GM12878 (cell line): ENCODE results near the gene ECPAS.

Experiments used
- CHD2 ChIP-seq: IDR thresholded peaks from 2 replicates; pipeline ENCODE4 v1.6.1; 2011; ENCODE audit warnings: low read depth, low read length, improper control_type of control experiment, borderline replicate concordance
- EZH2 ChIP-seq: IDR thresholded peaks from 2 replicates; pipeline ENCODE4 v1.6.1; 2012; ENCODE audit warnings: low read depth, mild to moderate bottlenecking, control low read depth, inconsistent platforms, low read length, borderline replicate concordance; ENCODE audit not compliant: control insufficient read depth
- GATAD2B ChIP-seq: fragments of 450-650 bp; conservative IDR thresholded peaks from 2 replicates; pipeline ENCODE4 v1.6.1; 2017; ENCODE audit warnings: low read depth, mild to moderate bottlenecking, moderate library complexity
- MXI1 ChIP-seq: fragments of 150-350 bp; IDR thresholded peaks from 2 replicates; pipeline ENCODE4 v1.6.1; 2011; ENCODE audit warnings: low read depth, mild to moderate bottlenecking, inconsistent platforms, low read length, improper control_type of control experiment
- RB1 ChIP-seq: fragments of 450-650 bp; formaldehyde crosslinking; IDR thresholded peaks from 2 replicates; pipeline ENCODE4 v1.6.1; 2017; ENCODE audit warnings: mild to moderate bottlenecking, borderline replicate concordance
- TAF1 ChIP-seq: IDR thresholded peaks from 2 replicates; pipeline ENCODE4 v1.6.1; 2011; ENCODE audit warnings: mild to moderate bottlenecking, low read depth, low read length, borderline replicate concordance
- ZNF274 ChIP-seq: IDR thresholded peaks from one replicate; pipeline ENCODE4 v1.8.0; 2011; ENCODE audit not compliant: insufficient read length, insufficient read depth
- ZSCAN29 ChIP-seq: fragments of 450-650 bp; IDR thresholded peaks from 2 replicates; pipeline ENCODE4 v1.6.1; 2017; ENCODE audit warnings: mild to moderate bottlenecking, moderate library complexity
- TF ChIP-seq, protein P1 (sequence below): IDR thresholded peaks from 2 replicates; pipeline ENCODE4 v1.6.1; 2012; ENCODE audit warnings: low read depth, low read length, improper control_type of control experiment
- TF ChIP-seq, protein P2 (sequence below), 3 experiments: IDR thresholded peaks in 2 of 3; conservative IDR thresholded peaks in 1 of 3; 2 replicates each; pipeline ENCODE4 v1.5.1; 2011; ENCODE audit warnings: low read depth in 3 of 3, low read length in 3 of 3, mild to moderate bottlenecking in 3 of 3, control low read depth in 2 of 3, moderate library complexity in 2 of 3, inconsistent platforms in 1 of 3, mixed read lengths in 1 of 3; ENCODE audit not compliant: control insufficient read depth in 2 of 3, insufficient read depth in 1 of 3; ENCODE audit errors: extremely low read depth in 1 of 3

DNA sequence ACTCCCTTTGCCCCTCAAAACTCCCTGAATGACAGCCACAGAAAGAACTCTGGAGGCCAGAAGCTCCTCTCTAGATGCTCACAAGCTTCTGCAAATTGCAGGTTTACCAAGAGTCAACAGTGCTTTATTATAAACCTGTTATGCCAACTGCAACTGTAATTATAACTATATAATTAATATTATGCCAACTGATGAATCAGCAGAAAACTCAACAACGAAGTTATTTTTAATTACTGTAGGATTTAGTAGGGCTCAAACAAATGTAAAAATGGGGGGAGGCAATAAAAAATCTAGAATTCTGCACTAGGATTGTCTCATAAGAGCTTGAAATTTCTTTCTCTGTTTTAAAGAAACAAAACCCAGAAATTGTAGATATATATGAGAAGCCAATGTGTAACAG lies 117.2 kb downstream of the ECPAS start:
- TF ChIP-seq CHD2 (no peak), GATAD2B (no peak), MXI1 (no peak), EZH2 (no peak), ZSCAN29 (no peak), RB1 (no peak), ZNF274 (no peak), TAF1 (no peak)
- TF ChIP-seq, protein P1, sequence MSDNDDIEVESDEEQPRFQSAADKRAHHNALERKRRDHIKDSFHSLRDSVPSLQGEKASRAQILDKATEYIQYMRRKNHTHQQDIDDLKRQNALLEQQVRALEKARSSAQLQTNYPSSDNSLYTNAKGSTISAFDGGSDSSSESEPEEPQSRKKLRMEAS = no peak
- TF ChIP-seq, protein P2, sequence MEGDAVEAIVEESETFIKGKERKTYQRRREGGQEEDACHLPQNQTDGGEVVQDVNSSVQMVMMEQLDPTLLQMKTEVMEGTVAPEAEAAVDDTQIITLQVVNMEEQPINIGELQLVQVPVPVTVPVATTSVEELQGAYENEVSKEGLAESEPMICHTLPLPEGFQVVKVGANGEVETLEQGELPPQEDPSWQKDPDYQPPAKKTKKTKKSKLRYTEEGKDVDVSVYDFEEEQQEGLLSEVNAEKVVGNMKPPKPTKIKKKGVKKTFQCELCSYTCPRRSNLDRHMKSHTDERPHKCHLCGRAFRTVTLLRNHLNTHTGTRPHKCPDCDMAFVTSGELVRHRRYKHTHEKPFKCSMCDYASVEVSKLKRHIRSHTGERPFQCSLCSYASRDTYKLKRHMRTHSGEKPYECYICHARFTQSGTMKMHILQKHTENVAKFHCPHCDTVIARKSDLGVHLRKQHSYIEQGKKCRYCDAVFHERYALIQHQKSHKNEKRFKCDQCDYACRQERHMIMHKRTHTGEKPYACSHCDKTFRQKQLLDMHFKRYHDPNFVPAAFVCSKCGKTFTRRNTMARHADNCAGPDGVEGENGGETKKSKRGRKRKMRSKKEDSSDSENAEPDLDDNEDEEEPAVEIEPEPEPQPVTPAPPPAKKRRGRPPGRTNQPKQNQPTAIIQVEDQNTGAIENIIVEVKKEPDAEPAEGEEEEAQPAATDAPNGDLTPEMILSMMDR (IDR thresholded peaks at IDR 0.05 in 2 of 3, conservative IDR thresholded peaks at IDR 0.05 in 1 of 3; ENCODE audit: control insufficient read depth in 2 of 3, extremely low read depth in 1 of 3, insufficient read depth in 1 of 3, low read depth in 3 of 3, low read length in 3 of 3) = no peak
